Upper lobe of left lung (tissue), 6 donors: ENCODE results near the gene PRDM11. TPM values are rescaled to one million over a fixed set of nuclear protein-coding genes. Genes with fewer than 3 reads are reported as not detected.
A peak's percentile ranks its signal among the peaks of the same experiment; 100 is the strongest.

Experiments used
- ATAC-seq, 2 donors: fragments of 200-7000 bp; cut with Tn5 transposase; one replicate each; pipeline ENCODE4 v1.9.1; 2022; ENCODE audit warnings: mild to moderate bottlenecking in 2 of 2, moderate library complexity in 2 of 2; ENCODE audit not compliant: low FRiP score in 2 of 2
- DNase-seq, 2 donors: peaks; one replicate each; pipeline ENCODE4 v3.0.0-alpha.2; 2019 to 2020
- H3K27ac ChIP-seq, 4 donors: fragments of 200-600 bp; sonication (generic); one replicate each; pipeline ENCODE4 v1.5.1; 2016 to 2019
- H3K27me3 ChIP-seq, 4 donors: fragments of 200-600 bp; sonication (generic); one replicate each; pipeline ENCODE4 v1.5.1; 2017 to 2019
- H3K36me3 ChIP-seq, 4 donors: fragments of 200-600 bp; sonication (generic); one replicate each; pipeline ENCODE4 v1.5.1; 2016 to 2019
- H3K4me1 ChIP-seq, 4 donors: fragments of 200-600 bp; sonication (generic); one replicate each; pipeline ENCODE4 v1.5.1; 2018 to 2019
- H3K4me3 ChIP-seq, 4 donors: fragments of 200-600 bp; sonication (generic); one replicate each; pipeline ENCODE4 v1.5.1; 2017 to 2019; ENCODE audit warnings: mild to moderate bottlenecking in 2 of 4, moderate library complexity in 1 of 4
- H3K9me3 ChIP-seq, 4 donors: fragments of 200-600 bp; sonication (generic); one replicate each; pipeline ENCODE4 v1.5.1; 2018 to 2019
- CTCF ChIP-seq, 6 experiments: fragments of 450-650 bp in 4 of 6; fragments of 200-600 bp in 2 of 6; sonication (generic) in 2 of 6; IDR thresholded peaks; one replicate each; pipeline ENCODE4 v1.5.1; 2016 to 2019; ENCODE audit warnings: antibody characterized with exemption in 6 of 6
- EP300 ChIP-seq, 4 donors: sonication (generic); formaldehyde crosslinking; IDR thresholded peaks; one replicate each; pipeline ENCODE4 v1.5.1; 2017; ENCODE audit warnings: antibody characterized with exemption in 4 of 4, control low read depth in 2 of 4
- POLR2A ChIP-seq, 4 donors: fragments of 450-650 bp; IDR thresholded peaks; one replicate each; pipeline ENCODE4 v1.5.1; 2016 to 2017; ENCODE audit warnings: antibody characterized with exemption in 4 of 4, mild to moderate bottlenecking in 2 of 4
- POLR2AphosphoS5 ChIP-seq, 2 donors: sonication (generic); formaldehyde crosslinking; IDR thresholded peaks; one replicate each; pipeline ENCODE4 v1.5.1; 2017; ENCODE audit warnings: antibody characterized with exemption in 2 of 2
- WGBS, 2 donors: methylation state at CpG; one replicate each; pipeline ENCODE4 v1.1.5; 2017 to 2018; 5-methylcytosine and 5-hydroxymethylcytosine counted together
- total RNA-seq, 6 donors: library from RNA; depleted of rRNA in 4 of 6; stranded (reverse); fragments of >200 nt in 4 of 6; gene quantifications; one replicate each; pipeline versions ENCODE4 v1.1.0 to v1.2.1, GENCODE V29; 2016 to 2021
- donor health status: DM: no; HTN: no; CAD: no; lungs with moderate emphysema.
- donor health status: DM: no; HTN: yes; CAD: no; lungs with severe emphysema.

PRDM11 gene
- total RNA-seq, 6 donors from 2014 or later: 12.7 to 21.1 (median 16.0) TPM

GRCh38 chr11:45210846-45211245, 64.4 kb downstream of the PRDM11 start:
- ATAC-seq (no peak), DNase-seq (peak in 1 of 2 donors; percentile 57)

GRCh38 chr11:45211732-45212131, 65.3 kb downstream of the PRDM11 start:
- no peaks in the 10 kb centered on the region for H3K27me3 ChIP-seq
- no peaks in the 10 kb centered on the region for H3K9me3 ChIP-seq
- WGBS, 2 donors: 90 to 96% methylated on average over 9 of the region's 9 CpGs
- H3K4me1 ChIP-seq: peaks cover 24 to 49% (median 38%) of the 10 kb centered on the region in 4 donors
- no peak for DNase-seq
- TF ChIP-seq POLR2A (IDR thresholded peaks at IDR 0.05): no peak
- no peak for TF ChIP-seq EP300 (IDR thresholded peaks at IDR 0.05)
- TF ChIP-seq POLR2AphosphoS5 (IDR thresholded peaks at IDR 0.05): no peak
- TF ChIP-seq CTCF (IDR thresholded peaks at IDR 0.05): no peak
- no peak overlapping the region for H3K4me3 ChIP-seq
- peaks cover 0 to 24% (median 17%) of the 10 kb centered on the region in 4 donors for H3K36me3 ChIP-seq
- no peak for ATAC-seq
- H3K27ac ChIP-seq: peak overlapping the region in 3 of 4 donors; percentile 75 to 85 (median 82)

More at GRCh38 chr11:45210846-45211245, 64.4 kb downstream of the PRDM11 start:
- H3K27ac ChIP-seq: peak overlapping the region; percentile 74 to 85 (median 78)
- H3K4me1 ChIP-seq: peaks cover 24 to 49% (median 38%) of the 10 kb centered on the region in 4 donors
- TF ChIP-seq POLR2A (IDR thresholded peaks at IDR 0.05) (no peak), CTCF (IDR thresholded peaks at IDR 0.05) (no peak), EP300 (IDR thresholded peaks at IDR 0.05) (no peak), POLR2AphosphoS5 (IDR thresholded peaks at IDR 0.05) (no peak)
- peaks cover 0 to 24% (median 17%) of the 10 kb centered on the region in 4 donors for H3K36me3 ChIP-seq
- H3K4me3 ChIP-seq: no peak overlapping the region
- 88 to 95% methylated on average over 6 to 9 of the region's 9 CpGs for WGBS, 2 donors
- H3K9me3 ChIP-seq: no peaks in the 10 kb centered on the region
- no peaks in the 10 kb centered on the region for H3K27me3 ChIP-seq

- ATAC-seq: no peak
Measured at GRCh38 chr11:45212566-45213315, 66.3 kb downstream of the PRDM11 start.

GRCh38 chr11:45213316-45213665, 66.9 kb downstream of the PRDM11 start:
- Histone ChIP-seq H3K36me3 (peaks cover 0 to 24% (median 17%) of the 10 kb centered on the region in 4 donors), H3K27me3 (no peaks in the 10 kb centered on the region), H3K4me1 (peaks cover 20 to 49% (median 32%) of the 10 kb centered on the region in 4 donors), H3K27ac (peak overlapping the region in 2 of 4 donors; percentile 11 to 66), H3K4me3 (no peak overlapping the region), H3K9me3 (no peaks in the 10 kb centered on the region)
- 78 to 88% methylated on average over 2 to 12 of the region's 12 CpGs for WGBS, 2 donors
- DNase-seq (peak in 1 of 2 donors; percentile 66), ATAC-seq (no peak)
- TF ChIP-seq POLR2AphosphoS5 (IDR thresholded peaks at IDR 0.05) (no peak), POLR2A (IDR thresholded peaks at IDR 0.05) (no peak), CTCF (IDR thresholded peaks at IDR 0.05) (no peak), EP300 (IDR thresholded peaks at IDR 0.05) (no peak)

More at GRCh38 chr11:45212566-45213315, 66.3 kb downstream of the PRDM11 start:
- H3K4me1 ChIP-seq: peaks cover 22 to 49% (median 37%) of the 10 kb centered on the region in 4 donors
- H3K27me3 ChIP-seq: no peaks in the 10 kb centered on the region
- no peaks in the 10 kb centered on the region for H3K9me3 ChIP-seq
- TF ChIP-seq POLR2AphosphoS5 (IDR thresholded peaks at IDR 0.05) (no peak), EP300 (IDR thresholded peaks at IDR 0.05) (no peak), CTCF (IDR thresholded peaks at IDR 0.05) (no peak), POLR2A (IDR thresholded peaks at IDR 0.05) (no peak)
- DNase-seq: peak in 1 of 2 donors; percentile 76
- H3K27ac ChIP-seq: peak overlapping the region in 1 of 4 donors; percentile 4
- WGBS, 2 donors: 94 to 96% methylated on average over 14 to 24 of the region's 31 CpGs
- no peak overlapping the region for H3K4me3 ChIP-seq
- peaks cover 0 to 24% (median 17%) of the 10 kb centered on the region in 4 donors for H3K36me3 ChIP-seq
